ENCODE measurements around the gene LDLRAD4. TPM values are rescaled to one million over a fixed set of nuclear protein-coding genes. Genes with fewer than 3 reads are reported as not detected.

The LDLRAD4 gene
- total RNA-seq, 4 donors from 2014 or later, result 2.7 to 22.5 (median 10.8) TPM

GRCh38 chr18:13480571-13481255 lies 262.2 kb downstream of the LDLRAD4 start:
- no peak for TF ChIP-seq CTCF (IDR thresholded peaks at IDR 0.05)
- no peak for TF ChIP-seq POLR2A (IDR thresholded peaks at IDR 0.05)
- 67 to 71% methylated on average over 11 of the region's 11 CpGs for WGBS, 2 donors
- DNase-seq (ENCODE audit: low spot score in 2 of 2), result peak in 1 of 2 donors; percentile 61
- intact Hi-C loops (cut with DNase I; ENCODE audit: low total_unique reads), result loop anchor here (5.0 kb wide), 1 partner anchor 738 kb away; no protein-coding TSS in a partner anchor
- no peak overlapping the region for H3K4me3 ChIP-seq (ENCODE audit: low read depth, poor library complexity, severe bottlenecking)

GRCh38 chr18:13481331-13481730 lies 262.8 kb downstream of the LDLRAD4 start:
- TF ChIP-seq POLR2A (IDR thresholded peaks at IDR 0.05) (no peak), CTCF (IDR thresholded peaks at IDR 0.05) (no peak)
- peak in 1 of 2 donors; percentile 64 for DNase-seq (ENCODE audit: low spot score in 2 of 2)
- no peak overlapping the region for H3K4me3 ChIP-seq (ENCODE audit: low read depth, poor library complexity, severe bottlenecking)
- intact Hi-C loops (cut with DNase I; ENCODE audit: low total_unique reads), result loop anchor here (5.0 kb wide), 1 partner anchor 739 kb away; no protein-coding TSS in a partner anchor
- 85 to 89% methylated on average over 11 of the region's 11 CpGs for whole genome bisulfite sequencing, 2 donors

DNA sequence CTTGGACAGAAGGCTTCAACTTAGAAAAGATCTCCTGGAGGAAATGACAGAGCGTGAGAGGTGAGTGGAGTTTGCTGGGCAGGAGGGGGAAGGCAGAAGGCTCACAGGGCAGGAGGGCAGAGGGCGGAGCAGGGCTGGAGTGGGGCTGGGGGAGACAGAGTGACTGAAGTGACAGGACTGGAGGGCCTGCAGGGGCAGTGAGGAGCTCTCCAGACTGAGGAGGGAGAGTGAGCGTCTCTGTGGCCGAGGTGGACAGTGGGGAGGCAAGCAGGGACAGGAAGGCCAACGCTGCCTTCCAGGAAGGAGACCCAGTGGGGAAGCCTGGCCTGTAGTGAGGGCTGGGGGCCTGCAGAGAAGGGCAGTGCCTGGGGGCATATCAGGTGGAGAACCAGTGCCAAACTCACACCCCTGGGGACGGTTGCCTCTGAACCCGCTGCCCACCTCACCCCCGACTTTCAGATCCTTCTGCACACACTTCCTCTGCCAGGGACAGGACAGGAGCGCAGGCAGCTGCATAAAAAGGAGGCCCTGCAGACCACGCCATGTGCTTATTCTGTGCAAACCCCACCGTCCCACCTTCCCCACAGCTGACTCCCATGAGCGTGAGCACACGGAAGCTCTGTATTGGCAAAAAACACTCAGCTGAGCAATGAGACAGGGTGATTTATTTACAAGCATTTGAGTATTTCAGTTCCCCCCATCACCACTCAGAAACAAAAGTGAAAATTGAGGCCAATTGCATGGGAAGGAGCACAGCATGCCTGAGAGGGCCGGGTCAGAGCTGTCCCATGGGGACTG lies 263.5 kb downstream of the LDLRAD4 start:
- WGBS, 2 donors, result 83 to 91% methylated on average over 14 of the region's 14 CpGs
- TF ChIP-seq CTCF (IDR thresholded peaks at IDR 0.05), result no peak
- no peak for TF ChIP-seq POLR2A (IDR thresholded peaks at IDR 0.05)
- peak in 1 of 2 donors; percentile 70 for DNase-seq (ENCODE audit: low spot score in 2 of 2)
- H3K4me3 ChIP-seq (ENCODE audit: low read depth, poor library complexity, severe bottlenecking), result no peak overlapping the region
- intact Hi-C loops (cut with DNase I; ENCODE audit: low total_unique reads), result loop anchor here (5.0 kb wide), 1 partner anchor 740 kb away; no protein-coding TSS in a partner anchor

DNA sequence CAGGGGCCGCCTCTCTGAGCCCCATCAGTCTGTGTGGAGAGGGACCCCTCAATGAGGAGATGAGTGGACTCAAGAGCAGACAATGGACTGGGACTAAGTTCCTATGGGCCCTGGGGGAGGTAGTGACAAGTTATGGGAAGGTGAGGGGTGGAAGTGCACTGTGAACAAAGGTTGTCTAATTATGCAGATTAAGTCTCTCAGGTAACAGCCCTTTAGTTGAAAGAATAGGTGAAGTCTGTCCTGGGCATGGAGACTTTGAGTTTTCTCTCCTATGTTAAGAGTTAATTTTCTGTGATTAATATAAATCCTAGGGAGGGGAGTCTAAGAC lies 264.0 kb downstream of the LDLRAD4 start:
- WGBS, 2 donors, result 100% methylated on average over 1 of the region's 1 CpG
- H3K4me3 ChIP-seq (ENCODE audit: low read depth, poor library complexity, severe bottlenecking), result no peak overlapping the region
- intact Hi-C loops (cut with DNase I; ENCODE audit: low total_unique reads), result loop anchor here (5.0 kb wide), 1 partner anchor 740 kb away; no protein-coding TSS in a partner anchor
- no peak for DNase-seq (ENCODE audit: low spot score in 2 of 2)
- no peak for TF ChIP-seq CTCF (IDR thresholded peaks at IDR 0.05)

- 87% methylated on average over 16 of the region's 16 CpGs for WGBS, 2 donors
- intact Hi-C loops (cut with DNase I; ENCODE audit: low total_unique reads), result loop anchor here (5.0 kb wide), 1 partner anchor 741 kb away; no protein-coding TSS in a partner anchor
- peak in 1 of 2 donors; percentile 81 for DNase-seq (ENCODE audit: low spot score in 2 of 2)
- no peak overlapping the region for H3K4me3 ChIP-seq (ENCODE audit: low read depth, poor library complexity, severe bottlenecking)
- TF ChIP-seq CTCF (IDR thresholded peaks at IDR 0.05) (no peak), POLR2A (IDR thresholded peaks at IDR 0.05) (no peak)
Measured at GRCh38 chr18:13483316-13484270, 265.0 kb downstream of the LDLRAD4 start.

Data from lower leg skin (tissue), 4 donors.